KG1 (cell line): ENCODE measurements around the gene FNDC3A.
A peak's percentile ranks its signal among the peaks of the same experiment; 100 is the strongest.
"Not testable (repeated sequence)": the region's sequence is repeated elsewhere in the genome, so short reads cannot be mapped to it uniquely, and the experiment has no call there.

Source experiments
- DNase-seq: peaks from one replicate; lab custom pipeline; 2025; lab: John Stamatoyannopoulos, UW

Gene FNDC3A

DNA sequence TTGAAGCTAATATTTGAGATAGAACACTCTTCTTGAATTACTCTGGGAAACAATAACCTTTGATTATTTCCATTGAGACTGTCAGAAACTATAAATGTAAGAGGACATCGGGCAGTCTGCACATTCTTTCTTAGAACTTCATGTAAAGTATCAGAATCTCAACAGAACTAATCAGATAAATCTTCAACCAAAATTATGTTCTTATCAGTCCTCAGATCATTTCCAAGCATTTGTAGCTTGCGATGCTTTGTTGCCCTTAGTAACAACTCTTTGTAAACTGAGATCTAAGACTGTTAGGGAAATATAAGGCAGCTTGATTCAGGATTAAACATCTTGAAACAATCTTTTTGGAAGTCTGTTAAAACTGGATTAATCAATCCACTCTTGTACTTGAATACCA, 70.3 kb downstream of the FNDC3A start:
- DNase-seq, result no peak

- no peak for DNase-seq
Observed at GRCh38 chr13:49046519-49046918, 70.8 kb downstream of the FNDC3A start.

DNA sequence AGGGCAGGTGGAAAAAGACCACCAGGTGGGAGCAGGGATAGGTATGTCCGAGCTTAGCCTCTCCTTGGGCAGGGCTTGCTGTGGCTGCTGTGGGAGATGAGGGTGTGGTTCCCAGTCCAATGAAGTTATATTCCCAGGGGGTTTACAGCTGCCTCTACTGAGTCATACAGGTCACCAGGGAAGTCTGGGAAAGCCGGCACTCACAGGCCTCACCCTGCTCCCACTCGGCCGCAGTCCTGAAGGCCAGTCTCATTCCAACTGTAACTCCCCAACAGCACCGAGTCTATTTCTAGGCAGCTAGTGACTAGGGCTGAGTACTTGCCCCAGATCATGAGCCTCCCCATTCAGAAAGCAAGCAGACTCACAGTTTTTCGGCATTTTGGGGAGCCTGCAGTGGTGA, 77.1 kb downstream of the FNDC3A start:
- DNase-seq, result no peak

- DNase-seq, result no peak
Observed at GRCh38 chr13:49053215-49053614, 77.5 kb downstream of the FNDC3A start.

DNA sequence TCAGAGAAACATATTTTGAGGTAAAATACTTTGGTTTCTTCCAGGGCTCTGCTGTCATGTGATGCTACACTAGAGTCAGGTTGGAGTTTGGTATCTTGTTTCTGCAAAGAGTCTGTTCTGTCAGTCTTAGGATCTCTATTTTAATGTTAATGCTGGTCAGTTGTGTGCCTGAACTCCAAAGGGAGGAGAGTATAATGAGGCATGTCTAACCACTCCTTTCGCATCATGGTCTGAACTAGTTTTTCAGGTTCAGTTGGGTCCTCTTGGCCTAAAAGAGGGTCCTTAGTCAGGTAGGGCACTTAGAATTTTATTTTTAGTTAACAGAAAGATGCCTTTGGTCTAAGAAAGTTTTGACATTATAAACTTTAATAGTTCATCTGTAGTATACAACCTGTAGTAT, 78.2 kb downstream of the FNDC3A start:
- DNase-seq, result no peak

DNA sequence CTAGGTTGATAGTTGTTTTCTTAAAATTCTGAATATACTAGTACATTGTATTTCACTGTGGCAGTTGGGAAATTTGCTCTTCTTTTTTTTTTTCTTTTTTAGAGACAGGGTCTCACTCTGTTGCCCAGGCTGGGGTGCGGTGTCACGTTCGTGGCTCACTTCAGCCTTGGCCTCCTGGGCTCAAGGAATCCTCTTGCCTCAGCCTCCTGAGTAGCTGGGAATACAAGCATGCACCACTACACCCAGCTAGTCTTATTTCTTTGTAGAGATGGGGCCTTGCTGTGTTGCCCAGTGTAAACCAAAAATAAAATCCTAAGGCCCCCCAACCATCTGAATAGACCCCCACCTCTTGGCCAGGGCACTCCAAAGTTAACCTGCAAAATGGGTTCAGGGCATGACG, 79.3 kb downstream of the FNDC3A start:
- no peak for DNase-seq

DNA sequence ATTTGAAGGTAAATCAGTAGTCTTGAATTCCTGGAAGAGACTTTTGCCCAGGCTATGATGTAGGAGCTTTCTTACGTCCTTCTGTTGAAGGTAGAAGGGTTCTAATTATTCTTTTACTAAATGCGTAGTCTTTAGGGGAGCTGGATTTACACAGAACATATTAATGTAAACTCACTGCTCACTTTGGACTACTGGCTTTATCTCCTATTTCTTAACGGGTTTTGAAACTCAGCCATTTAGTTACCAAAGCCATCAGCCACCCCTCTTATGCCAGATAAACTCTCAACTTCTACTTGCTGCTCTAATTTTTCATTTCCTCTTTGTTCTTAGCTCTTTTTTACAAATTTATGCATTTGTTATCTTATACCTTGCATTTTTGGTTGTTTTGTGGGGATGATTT, 81.5 kb downstream of the FNDC3A start:
- no peak for DNase-seq

DNA sequence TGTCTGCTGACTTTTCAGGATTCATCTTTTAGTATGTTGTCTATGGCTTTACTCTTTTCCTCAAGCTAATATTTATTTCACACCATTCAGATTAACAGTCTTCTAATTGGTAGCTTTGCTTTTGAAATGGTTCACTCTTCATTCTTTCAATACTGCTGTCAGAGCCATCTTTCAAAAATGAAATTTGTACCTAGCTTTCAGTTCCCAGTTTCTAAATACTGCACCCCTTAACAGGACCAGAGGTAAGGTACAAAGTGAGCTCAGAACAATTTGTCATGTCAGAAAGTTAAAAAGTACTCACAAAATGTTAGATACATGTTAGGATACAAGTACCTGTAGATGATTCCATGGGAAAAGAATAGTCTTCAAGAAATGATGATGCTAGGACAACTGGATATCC, 83.0 kb downstream of the FNDC3A start:
- DNase-seq, result no peak

DNA sequence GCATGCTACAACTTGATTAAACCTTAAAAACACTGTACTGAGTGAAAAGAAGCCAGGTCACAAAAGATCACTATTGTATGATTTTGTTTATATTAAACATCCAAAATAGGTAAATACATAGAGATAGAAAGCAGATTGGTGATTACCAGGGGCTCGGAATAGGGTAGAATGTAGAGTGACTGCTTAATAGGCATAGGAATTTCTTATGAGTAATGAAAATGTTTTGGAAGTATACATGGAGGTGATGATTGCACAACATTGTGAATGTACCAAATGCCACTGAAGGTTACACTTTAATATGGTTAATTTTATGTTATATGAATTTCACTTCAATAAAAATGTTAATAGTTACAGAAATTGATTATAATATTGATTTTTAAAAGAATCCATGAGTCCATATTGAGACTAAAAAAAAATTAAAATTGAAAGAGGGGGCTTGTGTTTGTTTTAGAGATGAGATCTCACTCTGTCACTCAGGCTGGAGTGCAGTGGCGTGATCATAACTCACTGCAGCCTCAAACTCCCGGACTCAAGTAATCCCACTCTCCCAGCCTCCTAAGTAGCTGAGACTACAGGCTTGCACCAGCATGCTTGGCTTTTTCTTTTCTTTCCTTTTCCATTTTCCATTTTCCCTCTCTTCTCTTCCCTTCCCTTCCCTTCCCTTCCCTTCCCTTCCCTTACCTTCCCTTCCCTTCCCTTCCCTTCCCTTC, 85.1 kb downstream of the FNDC3A start:
- no peak for DNase-seq

DNA sequence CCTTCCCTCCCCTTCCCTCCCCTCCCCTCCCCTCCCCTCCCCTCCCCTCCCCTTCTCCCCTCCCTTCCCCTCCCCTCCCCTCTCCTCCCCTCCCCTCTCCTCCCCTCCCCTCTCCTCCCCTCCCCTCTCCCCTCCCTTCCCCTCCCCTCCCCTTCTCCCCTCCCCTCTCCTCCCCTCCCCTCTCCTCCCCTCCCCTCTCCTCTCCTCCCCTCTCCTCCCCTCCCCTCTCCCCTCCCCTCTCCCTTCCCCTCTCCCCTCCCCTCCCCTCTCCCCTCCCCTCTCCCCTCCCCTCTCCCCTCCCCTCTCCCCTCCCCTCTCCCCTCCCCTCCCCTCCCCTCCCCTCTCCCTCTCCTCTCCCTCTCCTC, 85.7 kb downstream of the FNDC3A start:
- not testable (repeated sequence) for DNase-seq

- DNase-seq, result peak; percentile 13
Observed at GRCh38 chr13:49062297-49062896, 86.7 kb downstream of the FNDC3A start.

- DNase-seq, result no peak
Observed at GRCh38 chr13:49063011-49063410, 87.3 kb downstream of the FNDC3A start.

- DNase-seq, result no peak
Observed at GRCh38 chr13:49063497-49063896, 87.8 kb downstream of the FNDC3A start.

- DNase-seq, result no peak
Observed at GRCh38 chr13:49064476-49064875, 88.8 kb downstream of the FNDC3A start.

DNA sequence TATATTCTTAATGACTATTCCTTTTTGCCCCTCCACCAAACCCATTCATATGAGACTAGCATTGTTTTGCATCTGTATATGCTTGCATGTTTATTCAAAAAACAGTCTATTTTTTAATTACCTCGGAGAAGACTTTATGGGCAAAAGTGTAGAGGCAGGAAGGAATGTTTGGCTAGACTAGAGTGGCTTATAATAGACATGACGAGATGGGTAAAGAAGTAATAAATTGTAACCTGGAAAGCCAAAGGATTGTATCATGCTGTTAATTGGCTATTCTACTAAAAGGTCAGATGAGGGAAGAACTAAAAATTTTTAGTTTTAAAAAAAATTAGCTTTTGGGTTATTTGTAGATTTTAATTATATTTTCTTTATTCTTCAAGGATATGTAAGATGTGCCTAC, 91.1 kb downstream of the FNDC3A start:
- no peak for DNase-seq

GRCh38 chr13:49068498-49068897, 92.8 kb downstream of the FNDC3A start:
- not testable (repeated sequence) for DNase-seq

GRCh38 chr13:49070021-49070420, 94.3 kb downstream of the FNDC3A start:
- not testable (repeated sequence) for DNase-seq

DNA sequence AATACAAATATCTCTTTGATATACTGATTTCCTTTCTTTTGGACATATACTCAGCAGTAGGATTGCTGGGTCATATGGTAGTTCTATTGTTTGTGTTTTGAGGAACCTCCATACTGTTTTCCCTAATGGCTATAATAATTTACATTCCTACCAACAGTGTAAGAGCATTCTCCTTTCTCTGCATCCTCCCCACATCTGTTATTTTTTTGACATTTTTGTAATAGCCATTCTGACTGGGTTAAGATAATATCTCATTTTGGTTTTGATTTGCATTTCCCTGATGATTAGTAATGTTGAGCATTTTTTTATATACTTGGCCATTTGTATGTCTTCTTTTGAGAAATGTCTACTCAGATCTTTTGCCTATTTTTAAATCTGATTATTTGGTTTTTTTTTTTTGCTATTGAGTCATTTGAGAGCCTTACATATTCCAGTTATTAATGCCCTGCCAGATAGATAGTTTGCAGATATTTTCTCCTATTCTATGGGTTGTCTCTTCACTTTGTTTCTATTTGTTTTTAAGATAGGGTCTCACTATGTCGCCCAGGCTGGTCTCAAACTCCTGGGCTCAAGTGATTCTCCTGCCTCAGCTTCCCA, 95.7 kb downstream of the FNDC3A start:
- DNase-seq, result no peak

DNA sequence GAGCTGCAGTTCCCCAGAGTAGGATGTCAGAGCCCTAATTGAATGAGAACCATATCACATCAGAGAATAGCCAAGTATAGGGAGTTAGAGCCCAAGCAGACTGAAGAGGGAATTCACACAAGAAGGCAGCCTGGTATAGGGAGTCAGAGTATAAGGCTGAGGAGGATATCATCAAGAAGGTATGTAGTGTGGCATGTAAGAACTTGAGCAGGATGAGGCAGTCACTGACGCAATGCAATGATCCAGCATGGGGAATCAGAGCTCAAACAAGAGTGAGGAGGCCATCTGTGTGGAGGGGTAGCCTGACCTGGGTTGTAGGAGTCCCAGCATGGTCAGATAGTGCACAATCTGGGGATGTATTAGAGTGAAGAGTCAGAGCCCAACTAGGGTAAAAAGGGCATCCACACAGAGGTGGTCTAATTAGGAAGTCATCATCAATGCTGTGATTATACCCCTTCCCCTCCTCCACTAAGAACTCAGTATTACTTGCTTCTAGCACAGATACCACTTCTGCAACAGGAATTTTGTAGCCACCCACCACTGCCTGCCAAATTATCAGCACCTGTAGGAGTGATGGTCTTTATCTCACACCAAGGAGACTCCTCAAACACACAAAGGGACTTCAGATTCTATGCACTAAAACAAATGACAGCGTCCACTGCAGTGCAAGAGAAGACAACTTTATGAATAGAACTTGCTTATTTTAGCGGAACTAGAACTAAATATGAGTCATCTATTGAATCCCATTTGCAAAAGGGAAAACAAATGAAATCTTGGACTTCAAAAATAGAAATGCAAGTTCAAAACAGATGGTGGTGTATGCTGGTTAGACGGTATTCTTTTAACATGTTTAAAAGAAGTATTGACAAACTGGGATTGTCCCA, 107.2 kb downstream of the FNDC3A start:
- DNase-seq, result no peak

GRCh38 chr13:49084961-49085360, 109.2 kb downstream of the FNDC3A start:
- no peak for DNase-seq

GRCh38 chr13:49086722-49087121, 111.0 kb downstream of the FNDC3A start:
- DNase-seq, result no peak

- no peak for DNase-seq
Observed at GRCh38 chr13:49093376-49093775, 117.7 kb downstream of the FNDC3A start.

GRCh38 chr13:49097374-49097773, 121.7 kb downstream of the FNDC3A start:
- no peak for DNase-seq
